Astrocyte of the cerebellum (primary cell): ENCODE results near the gene NSUN6.

Source experiments
- DNase-seq: peaks from one replicate; pipeline ENCODE4 v3.0.0-alpha.2; 2011; ENCODE audit warnings: low read depth
- H3K4me3 ChIP-seq: 2 replicates; pipeline ENCODE4 v1.5.1; 2011; ENCODE audit warnings: mild to moderate bottlenecking, low read depth, low read length, moderate library complexity
- CTCF ChIP-seq: IDR thresholded peaks from 2 replicates; pipeline ENCODE4 v1.5.1; 2012; ENCODE audit warnings: low read length, low read depth, moderate library complexity, mild to moderate bottlenecking; ENCODE audit errors: missing control alignments
- in situ Hi-C: cut with HindIII; loops from 2 replicates; pipeline ENCODE4 v1.10.0; 2017; ENCODE audit warnings: low sequenced_read_pairs

NSUN6 gene

GRCh38 chr10:18685555-18685954 is 34.2 kb upstream of the NSUN6 start:
- H3K4me3 ChIP-seq, result no peak overlapping the region
- no peak for DNase-seq
- TF ChIP-seq CTCF, result no peak
- in situ Hi-C loops, result no loop called here

- in situ Hi-C loops, result no loop called here
- no peak for DNase-seq
- no peak for TF ChIP-seq CTCF
- no peak overlapping the region for H3K4me3 ChIP-seq
These were observed 33.6 kb upstream of the NSUN6 start for GRCh38 chr10:18684953-18685352.

GRCh38 chr10:18684416-18684815 is 33.0 kb upstream of the NSUN6 start:
- H3K4me3 ChIP-seq, result no peak overlapping the region
- no peak for DNase-seq
- in situ Hi-C loops, result no loop called here
- TF ChIP-seq CTCF, result no peak

GRCh38 chr10:18683427-18683826 is 32.0 kb upstream of the NSUN6 start:
- DNase-seq, result no peak
- TF ChIP-seq CTCF, result no peak
- in situ Hi-C loops, result no loop called here
- no peak overlapping the region for H3K4me3 ChIP-seq

GRCh38 chr10:18681971-18682411 is 30.6 kb upstream of the NSUN6 start:
- H3K4me3 ChIP-seq, result no peak overlapping the region
- TF ChIP-seq CTCF, result no peak
- DNase-seq, result no peak
- in situ Hi-C loops, result no loop called here

- no peak for TF ChIP-seq CTCF
- DNase-seq, result no peak
- no peak overlapping the region for H3K4me3 ChIP-seq
- in situ Hi-C loops, result no loop called here
These were observed 30.0 kb upstream of the NSUN6 start for GRCh38 chr10:18681366-18681765.

GRCh38 chr10:18680754-18681153 is 29.4 kb upstream of the NSUN6 start:
- no peak for TF ChIP-seq CTCF
- DNase-seq, result no peak
- in situ Hi-C loops, result no loop called here
- H3K4me3 ChIP-seq, result no peak overlapping the region
